NCI-H1694 treated with DMSO at 0.1 percent for 48 hours (cell line): Measurements from ENCODE around the gene CD200.
"Not testable (repeated sequence)": the region's sequence is repeated elsewhere in the genome, so short reads cannot be mapped to it uniquely, and the experiment has no call there.

Source experiments
- DNase-seq: peaks from one replicate; lab custom pipeline; 2025; lab: John Stamatoyannopoulos, UW

Gene CD200

DNA sequence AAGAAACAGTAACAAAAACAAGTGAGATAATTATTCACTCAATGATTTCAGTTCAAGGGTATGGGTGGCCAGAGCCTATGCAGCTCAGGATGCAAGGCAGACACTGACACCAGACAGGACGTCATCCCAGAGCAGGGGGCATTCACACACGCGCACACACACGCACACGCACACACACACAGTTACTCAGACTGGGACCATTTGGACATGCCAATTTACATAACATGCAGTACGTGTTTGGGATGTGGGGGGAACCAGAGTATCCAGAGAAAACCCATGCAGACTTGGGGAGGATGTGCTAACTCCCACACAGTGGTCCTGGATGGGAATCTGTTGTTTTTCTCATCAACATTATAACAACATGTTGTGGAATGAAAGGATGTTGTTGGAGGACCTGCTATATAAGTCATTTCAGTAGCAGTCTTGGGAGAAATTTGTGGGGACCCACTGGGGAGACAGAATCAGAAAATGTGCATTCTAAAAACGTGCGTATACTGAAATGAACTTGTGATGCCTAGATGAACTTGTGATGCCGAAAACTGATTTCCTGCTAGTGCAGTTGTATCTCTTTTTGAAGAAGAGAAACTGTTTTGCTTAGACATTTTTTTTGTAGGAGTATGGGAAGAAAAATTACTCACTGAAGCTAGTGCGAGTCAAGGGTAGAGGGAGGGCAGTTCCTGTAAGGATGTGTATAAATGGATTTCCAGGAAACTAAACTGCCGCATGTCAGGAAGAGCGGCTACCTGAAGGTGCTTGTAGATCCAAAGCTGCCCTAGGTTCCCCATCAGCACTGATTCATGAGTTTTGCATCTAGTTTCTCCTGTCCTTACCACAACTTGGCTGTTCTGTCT, 25.2 kb downstream of the CD200 start:
- DNase-seq, result no peak

DNA sequence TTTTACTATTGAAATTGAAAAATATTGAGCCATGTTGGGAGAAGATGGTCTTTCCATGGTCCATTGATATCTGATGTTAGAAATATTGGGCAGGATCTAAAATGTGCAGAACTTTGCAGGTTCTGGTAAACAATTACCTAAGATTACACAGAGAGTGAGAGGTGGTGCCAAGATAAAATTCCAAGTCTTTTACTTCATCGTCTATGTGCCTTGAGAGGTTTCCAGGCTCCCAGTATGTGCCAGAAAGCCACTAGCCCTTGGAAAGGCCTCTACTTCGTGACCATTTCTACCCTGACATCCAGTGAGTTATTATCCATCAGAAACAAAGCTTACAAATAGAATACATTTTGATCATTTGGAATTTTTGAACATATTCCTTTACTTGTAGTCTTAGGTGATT, 27.6 kb downstream of the CD200 start:
- no peak for DNase-seq

DNA sequence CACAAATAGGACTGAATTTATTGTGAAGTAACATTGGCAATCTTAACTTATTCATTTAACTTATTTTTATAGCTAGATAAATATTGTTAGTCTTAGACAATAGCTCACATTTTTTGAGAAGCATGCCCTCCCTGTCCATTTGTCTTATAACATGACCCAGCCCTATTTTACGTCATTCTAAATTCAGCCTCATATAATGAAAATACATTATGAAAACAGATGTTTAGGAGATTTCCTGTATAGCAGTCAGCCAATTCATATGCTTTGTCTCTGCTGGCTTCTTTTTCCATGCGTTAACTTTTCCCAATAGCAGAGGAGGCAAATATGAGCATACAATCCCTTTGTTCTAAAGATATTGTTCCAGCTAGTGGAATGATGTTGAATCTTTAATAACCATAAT, 29.3 kb downstream of the CD200 start:
- DNase-seq, result no peak

DNA sequence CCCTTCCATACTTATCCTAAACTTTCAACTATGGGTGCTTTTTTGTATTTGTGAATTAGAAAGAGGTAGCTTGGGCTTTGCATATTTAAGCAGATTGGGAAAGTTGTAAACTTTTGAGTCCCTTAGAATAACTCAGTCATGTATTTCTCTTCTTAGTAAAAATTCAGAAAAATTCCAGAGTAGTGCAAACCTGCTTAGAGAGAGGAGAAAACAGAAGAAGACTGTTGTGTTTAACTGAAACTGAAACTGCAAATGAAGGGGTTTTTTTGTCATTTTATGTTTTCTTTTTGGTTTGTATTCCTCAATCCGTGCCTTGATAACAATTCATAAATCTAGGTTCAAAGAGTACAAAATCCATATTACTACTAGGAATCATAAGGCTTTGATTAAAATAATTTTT, 31.3 kb downstream of the CD200 start:
- DNase-seq, result no peak

DNA sequence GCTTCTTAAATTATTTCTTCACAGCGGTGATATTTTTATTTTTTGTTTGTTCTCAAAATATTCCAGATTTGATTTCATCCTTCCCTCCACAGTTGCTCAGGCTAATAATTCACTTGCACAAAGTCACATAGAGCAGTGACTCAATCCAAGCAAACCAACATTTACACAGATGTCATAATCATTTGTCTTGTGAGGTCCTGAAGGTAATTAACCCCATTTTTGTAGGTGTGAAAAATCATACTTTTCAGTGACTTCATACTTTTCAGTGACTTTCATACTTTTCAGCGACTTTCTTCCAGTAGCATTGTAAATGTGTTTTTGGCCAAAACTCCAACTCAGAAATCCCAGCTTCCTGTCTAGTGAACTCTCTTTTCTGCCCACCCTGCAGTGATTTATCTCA, 32.1 kb downstream of the CD200 start:
- DNase-seq, result no peak

DNA sequence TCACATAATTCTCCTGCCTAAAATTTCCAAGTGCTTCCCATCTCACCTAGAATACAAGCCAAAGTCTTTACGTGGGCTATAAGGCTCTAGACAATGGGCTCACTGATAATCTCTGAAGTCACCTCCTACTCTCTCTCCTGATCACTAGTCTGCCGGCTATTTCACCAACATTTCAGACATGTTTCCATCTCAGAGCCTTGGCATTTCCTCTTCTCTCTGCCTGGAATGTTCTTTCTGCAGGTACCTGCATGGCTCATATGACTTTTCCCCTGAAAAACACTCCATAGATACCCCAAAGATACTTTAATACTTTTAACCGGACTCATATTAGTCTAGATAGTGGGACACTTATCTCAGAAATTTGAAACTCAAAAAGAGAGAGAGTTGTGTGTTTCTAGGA, 32.7 kb downstream of the CD200 start:
- DNase-seq, result no peak

DNA sequence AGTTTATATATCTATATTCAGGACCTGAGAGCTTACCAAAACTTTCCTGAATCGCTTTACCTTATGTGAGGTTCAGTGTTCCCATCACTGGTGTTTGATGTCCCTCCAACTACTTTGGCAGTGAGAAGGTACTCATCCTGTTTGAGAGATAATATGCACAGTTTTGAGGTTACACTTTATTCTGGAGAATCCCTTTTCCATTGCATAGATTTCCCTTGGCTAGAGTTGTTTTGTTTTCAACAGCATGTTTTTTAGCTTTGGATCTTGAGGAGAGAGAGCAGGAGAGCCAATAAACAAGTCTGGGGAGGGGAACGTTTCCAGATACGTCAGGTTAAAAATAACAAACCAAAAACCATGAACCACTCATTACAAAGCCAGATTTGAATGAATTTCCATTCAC, 33.6 kb downstream of the CD200 start:
- no peak for DNase-seq

DNA sequence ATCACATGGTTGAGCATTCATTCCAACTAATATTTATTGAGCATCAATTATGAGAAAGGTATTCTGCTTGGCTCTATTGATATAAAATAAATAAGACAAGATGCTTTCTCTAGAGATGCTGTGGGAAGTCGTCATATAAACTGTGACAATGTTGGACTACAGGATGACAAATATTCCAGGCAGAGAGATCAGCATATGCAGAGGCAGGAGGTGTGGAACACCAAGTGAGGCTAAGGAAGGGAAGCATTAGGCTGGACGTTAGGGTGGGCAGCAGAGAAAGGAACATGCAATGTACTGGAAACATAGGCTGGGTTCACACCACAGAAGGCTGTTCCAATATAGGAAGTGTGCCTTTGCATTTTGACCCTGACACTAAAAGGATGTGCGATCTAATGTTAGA, 38.6 kb downstream of the CD200 start:
- DNase-seq, result no peak

DNA sequence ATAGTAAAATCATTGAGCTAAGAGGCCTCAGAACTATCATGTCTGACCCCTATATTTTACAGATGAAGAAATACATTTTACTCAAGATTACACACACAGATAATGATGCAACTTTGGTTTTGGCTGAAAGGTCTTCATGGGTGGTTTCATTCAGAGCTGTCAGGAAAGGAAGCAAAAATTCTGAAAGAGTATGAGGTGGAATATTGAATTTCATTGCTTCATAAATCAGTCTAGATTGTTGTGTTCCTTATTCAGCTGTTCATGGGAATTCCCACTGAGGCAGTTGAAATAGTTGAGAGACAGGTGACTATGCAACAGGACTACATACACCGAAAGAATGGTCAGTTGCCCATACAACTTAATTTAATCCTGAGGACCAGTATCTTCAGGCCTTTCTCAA, 39.4 kb downstream of the CD200 start:
- DNase-seq, result no peak

DNA sequence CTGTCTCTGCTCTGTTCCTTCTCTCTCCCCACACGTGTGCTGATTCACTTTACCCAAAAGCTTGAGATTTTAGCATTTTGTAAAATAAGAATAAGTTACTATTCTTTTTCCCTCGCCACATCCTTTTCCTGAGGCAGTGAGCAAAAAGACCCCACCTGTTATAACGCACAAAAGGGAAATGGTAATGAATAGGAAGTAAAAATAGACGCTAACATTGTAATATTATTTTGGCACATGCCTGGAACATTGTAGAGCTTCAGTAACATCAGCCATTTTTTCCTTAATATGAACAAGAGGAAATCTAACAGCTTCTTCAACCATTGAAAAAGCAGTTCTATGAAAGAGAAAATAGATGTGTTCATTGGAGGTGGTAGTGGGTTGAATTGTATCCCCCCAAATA, 40.5 kb downstream of the CD200 start:
- DNase-seq, result no peak

DNA sequence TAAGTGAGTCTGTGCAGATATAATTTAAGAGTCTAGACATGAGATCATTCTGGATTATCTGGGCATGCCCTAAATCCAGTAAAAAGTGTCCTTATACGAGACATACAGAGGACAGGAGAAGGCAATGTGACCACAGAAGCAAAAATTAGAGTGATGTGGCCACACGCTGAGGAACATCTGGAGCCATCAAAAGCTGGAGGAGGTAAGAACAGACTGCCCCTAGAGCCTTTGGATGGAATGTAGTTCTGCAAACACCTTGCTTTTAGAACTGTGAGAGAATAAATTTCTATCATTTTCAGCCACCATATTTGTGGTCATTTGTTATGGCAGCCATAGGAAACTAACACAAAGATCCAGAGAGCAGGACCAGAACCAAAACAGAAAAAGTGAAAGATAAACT, 41.0 kb downstream of the CD200 start:
- no peak for DNase-seq

DNA sequence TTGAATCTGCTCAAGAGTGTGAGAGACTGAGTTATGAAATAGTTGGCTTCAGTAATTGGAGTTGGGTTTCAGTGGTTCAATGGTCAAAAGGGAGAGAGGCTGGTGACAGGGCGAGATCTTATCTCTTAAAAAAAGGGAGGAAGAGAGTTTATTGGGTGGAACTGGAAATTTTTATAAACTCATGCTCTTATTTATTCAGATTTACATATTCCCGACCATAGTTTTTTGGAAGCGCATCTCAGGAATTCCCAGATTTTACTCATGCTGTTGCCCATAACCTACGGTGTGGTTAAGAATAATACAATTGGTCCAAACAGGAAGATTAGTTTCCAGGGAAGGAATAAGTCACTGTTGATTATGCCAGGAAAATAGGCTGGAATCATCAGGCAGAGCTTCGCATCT, 41.4 kb downstream of the CD200 start:
- DNase-seq, result no peak

DNA sequence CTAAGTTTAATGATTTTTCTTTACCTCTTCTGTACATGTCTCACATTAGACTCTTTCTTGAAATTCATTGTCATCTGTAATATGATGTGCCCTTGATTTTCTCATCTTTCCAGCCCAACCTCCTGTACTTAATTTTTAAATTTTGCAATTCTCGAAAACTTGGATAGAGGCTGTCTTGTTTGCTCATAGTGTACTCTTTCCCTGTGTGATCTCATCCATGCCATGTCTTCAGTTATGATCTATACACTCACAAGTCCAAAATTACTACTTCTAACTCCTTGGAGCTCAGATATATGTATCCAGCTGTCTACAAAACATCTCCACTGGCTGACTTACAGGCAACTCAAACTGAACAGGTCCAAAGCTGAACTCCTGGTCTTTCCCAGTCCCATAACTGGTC, 42.2 kb downstream of the CD200 start:
- DNase-seq, result no peak

DNA sequence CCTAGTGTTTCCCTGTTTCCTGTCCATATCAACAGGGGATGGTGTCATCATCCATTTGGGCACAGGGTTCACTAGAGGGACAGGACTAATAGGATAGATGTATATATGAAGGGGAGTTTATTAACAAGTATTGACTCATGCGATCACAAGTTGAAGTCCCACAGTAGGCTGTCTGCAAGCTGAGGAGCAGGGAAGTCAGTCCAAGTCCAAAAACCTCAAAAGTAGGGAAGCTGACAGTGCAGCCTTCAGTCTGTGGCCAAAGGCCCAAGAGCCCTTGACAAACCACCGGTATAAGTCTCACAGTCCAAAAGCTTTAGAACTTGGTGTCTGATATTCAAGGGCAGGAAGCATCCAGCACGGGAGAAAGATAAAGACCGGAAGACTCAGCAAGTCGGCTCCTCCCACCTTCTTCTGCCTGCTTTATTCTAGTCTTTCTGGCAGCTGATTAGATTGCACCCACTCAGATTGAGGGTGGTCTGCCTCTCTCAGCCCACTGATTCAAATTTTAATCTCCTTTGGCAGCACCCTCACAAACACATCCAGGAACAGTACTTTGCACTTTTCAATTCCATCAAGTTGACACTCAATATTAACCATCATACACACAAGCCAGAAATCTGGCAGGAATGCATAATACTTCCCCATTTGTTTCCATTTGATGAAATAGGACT, 43.4 kb downstream of the CD200 start:
- no peak for DNase-seq

DNA sequence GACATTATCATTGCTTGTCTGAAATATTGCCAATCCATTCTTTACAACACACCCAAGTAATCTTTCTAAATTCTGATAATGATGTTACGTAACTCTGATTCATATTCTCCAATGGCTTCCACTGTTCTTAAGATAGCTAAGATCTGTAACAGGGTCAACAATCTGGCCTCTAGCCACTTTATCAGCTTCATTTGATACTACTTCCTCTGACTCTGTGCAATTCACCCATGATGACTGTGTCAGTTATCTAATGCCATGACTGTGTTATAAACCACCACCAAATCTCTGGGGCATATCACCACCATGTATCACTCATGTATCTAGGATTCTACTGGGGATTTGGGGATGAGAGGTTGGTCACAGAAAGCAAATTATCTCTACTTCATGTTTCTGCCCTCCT, 44.0 kb downstream of the CD200 start:
- no peak for DNase-seq

DNA sequence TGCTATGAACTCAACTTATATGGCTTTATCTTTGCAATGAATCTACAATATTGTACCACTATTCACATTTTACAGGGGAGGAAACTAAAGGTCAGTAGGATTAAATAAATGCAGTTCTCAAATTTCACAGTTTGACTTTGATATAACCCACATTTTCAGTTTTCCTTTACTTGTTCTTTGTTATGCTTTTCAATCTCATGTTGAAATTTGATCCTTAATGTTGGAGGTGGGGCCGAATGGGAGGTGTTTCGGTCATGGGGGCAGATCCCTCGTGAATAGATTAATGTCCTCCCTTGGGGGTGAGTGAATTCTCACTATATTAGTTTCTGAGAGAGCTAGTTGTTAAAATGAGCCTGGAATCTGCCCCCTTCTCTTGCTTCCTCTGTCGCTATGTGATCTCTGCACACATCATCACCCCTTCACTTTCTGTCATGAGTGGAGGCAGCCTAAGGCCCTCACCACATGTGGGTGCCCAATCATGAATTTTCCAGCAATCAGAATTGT, 44.7 kb downstream of the CD200 start:
- DNase-seq, result no peak

DNA sequence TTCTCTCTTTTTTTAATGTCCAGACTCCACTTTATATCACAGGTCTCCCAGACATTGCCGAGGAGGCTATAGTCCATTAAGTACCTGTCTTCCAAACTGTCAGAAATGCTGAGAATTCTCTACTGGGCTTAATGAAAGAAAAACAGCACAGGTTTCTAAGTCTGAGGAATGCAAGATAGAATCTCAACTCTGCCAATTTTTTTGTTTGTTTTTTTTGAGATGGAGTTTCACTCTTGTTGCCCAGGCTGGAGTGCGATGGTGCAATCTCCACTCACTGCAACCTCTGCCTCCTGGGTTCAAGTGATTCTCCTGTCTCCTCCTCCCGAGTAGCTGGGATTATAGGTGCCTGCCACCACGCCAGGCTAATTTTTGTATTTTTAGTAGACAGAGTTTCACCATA, 45.4 kb downstream of the CD200 start:
- DNase-seq, result not testable (repeated sequence)

DNA sequence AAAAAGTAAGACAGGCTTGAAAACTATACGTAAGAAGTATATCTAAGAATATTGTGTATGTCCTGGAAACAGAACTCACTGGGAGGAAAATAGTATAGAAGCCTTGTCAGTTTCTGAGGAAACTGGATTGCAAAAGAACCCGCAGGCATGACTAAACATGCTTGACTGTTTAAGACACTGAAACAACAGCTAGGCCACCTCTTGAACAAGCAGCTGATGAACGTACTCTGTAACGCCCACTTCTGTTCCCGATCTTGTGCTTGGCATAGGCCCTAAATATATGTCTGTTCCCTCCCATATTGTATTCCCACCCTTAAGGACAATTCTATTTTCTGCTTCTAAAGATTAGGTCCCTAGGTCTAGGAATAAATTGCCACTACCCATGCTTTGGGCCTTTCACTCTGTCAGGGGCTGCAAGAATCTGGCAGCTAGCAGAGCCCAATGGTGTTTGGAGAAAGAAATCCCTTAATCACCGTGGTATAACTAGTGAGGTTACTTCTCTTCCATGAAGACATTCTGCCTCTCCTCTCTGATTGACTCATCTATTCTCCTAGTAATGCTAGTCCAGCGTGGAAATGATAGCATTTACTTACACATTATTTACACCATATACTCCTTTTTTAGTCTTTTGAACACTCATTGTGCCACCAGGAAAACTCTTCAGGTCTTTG, 46.2 kb downstream of the CD200 start:
- no peak for DNase-seq

DNA sequence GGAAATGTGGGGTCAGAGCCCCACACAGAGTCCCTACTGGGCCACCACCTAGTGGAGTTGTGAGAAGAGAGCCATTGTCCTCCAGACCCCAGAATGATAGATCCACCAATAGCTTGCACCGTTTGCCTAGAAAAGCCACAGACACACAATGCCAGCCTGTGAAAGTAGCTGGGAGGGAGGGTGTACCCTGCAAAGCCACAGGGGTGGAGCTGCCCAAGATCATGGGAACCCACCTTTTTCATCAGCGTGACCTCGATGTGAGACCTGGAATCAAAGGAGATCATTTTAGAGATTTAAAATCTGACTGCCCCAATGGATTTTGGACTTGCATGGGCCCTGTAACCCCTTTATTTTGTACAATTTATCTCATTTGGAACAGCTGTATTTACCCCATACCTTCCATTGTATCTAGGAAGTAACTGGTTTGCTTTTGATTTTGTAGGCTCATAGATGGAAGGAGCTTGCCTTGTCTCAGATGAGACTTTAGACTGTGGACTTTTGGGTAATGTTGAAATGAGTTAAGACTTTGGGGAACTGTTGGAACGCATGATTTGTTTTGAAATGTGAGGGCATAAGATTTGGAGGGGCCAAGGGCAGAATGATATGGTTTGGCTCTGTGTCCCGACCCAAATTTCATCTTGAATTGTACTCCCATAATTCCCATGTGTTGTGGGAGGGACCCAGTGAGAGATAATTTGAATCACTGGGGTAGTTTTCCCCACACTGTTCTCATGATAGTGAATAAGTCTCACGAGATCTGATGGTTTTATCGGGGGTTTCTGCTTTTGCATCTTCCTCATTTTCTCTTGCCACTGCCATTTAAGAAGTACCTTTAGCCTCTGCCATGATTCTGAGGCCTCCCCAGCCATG, 49.0 kb downstream of the CD200 start:
- no peak for DNase-seq

DNA sequence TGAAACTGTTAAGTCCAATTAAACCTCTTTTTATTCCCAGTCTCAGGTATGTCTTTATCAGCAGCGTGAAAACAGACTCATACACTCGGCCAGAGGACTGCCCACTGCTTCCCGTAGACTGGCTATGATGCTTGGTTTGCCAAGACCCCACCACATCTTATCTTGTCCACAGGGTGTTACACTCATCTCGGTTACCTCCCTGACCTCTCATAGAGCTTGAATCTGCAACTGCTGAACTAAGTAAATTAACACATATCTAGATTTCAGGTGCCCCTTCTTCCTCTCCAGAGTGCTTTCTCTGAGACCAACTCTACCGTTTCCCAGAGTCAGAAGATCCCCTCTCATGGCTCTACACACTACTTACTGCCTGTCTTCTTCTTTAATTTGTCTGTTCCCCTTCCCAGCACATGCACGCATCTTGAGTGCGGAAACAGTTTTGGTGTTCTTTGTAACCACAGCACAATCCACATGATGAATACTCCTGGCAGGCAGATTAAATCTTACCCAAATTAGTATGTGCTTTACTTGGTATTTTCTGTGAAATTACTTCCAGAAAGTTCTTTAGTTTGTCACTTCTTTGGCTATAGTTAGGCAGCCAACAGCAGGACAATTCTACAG, 49.7 kb downstream of the CD200 start:
- no peak for DNase-seq

DNA sequence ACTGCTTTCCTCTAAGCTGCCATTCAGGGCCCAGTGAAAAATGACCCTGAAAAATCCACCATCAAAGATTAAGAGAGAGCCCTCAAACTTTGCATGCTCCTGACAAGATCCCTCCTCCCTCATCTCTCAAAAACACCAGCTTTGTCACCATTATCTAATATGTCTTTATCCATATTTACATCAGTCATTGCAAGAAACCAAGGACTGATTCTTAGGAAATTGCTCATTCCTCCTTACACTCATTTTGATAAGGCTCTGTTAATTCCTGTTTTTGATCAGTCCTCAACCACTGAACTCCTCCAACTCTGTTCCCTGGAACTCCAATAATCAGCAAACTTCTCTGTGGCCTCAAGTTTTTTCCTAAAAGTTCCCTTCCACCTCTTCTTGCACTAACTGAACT, 51.8 kb downstream of the CD200 start:
- DNase-seq, result no peak

DNA sequence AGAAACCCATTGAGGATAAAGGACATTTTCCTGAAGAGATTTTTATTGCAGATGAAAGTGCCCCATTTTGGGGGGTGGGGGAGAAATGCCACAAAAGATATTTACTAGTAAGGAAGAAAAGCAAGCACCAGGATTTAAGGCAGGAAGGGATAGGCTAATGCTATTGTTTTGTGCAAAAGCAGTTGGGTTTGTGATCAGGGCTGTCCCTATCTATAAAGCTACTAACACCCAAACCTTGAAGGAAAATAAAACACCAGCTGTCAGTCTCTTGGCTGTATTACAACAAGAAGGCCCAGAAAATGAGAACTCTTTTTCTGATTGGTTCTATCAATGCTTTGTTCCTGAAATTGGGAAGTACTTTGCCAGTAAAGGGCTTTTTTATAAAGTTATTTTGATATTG, 56.0 kb downstream of the CD200 start:
- DNase-seq, result no peak
